ENCODE results near the gene POLR1H.

The POLR1H gene

GRCh38 chr6:30060606-30061091, 416 bp upstream of the POLR1H start:
- DNase-seq (ENCODE audit: low read depth) = no peak
- H3K4me3 ChIP-seq (ENCODE audit: low read depth, low read length) = peak overlapping the region; percentile 98

- DNase-seq (ENCODE audit: low read depth) = no peak
- H3K4me3 ChIP-seq (ENCODE audit: low read depth, low read length) = peak overlapping the region; percentile 98
Measured at GRCh38 chr6:30061858-30062458, 893 bp downstream of the POLR1H start.

GRCh38 chr6:30062471-30063178, 1.6 kb downstream of the POLR1H start:
- H3K4me3 ChIP-seq (ENCODE audit: low read depth, low read length) = peak overlapping the region; percentile 98
- DNase-seq (ENCODE audit: low read depth) = no peak

- no peak overlapping the region for H3K4me3 ChIP-seq (ENCODE audit: low read depth, low read length)
- no peak for DNase-seq (ENCODE audit: low read depth)
Measured at GRCh38 chr6:30063315-30063714, 2.2 kb downstream of the POLR1H start.

- peak overlapping the region; percentile 62 for H3K4me3 ChIP-seq (ENCODE audit: low read depth, low read length)
- no peak for DNase-seq (ENCODE audit: low read depth)
Measured at GRCh38 chr6:30066082-30066481, 5.0 kb downstream of the POLR1H start.

- peak; percentile 97 for DNase-seq (ENCODE audit: low read depth)
- H3K4me3 ChIP-seq (ENCODE audit: low read depth, low read length) = peak within 1 kb of the TSS; percentile 62
Measured at GRCh38 chr6:30066577-30067459, 5.8 kb downstream of the POLR1H start, which contains the start of gene PPP1R11. TSS of gene PPP1R11 (plus strand) at chr6:30067198. CDS start at chr6:30067411, 213 bp downstream.

GRCh38 chr6:30067460-30068139, 6.5 kb downstream of the POLR1H start:
- DNase-seq (ENCODE audit: low read depth) = no peak

GRCh38 chr6:30071081-30071818, 10.2 kb downstream of the POLR1H start:
- peak overlapping the region; percentile 31 for H3K4me3 ChIP-seq (ENCODE audit: low read depth, low read length)
- no peak for DNase-seq (ENCODE audit: low read depth)

More at GRCh38 chr6:30067460-30068139, 6.5 kb downstream of the POLR1H start:
- peak overlapping the region; percentile 62 for H3K4me3 ChIP-seq (ENCODE audit: low read depth, low read length)

GRCh38 chr6:30071858-30072257, 10.8 kb downstream of the POLR1H start:
- no peak overlapping the region for H3K4me3 ChIP-seq (ENCODE audit: low read depth, low read length)
- no peak for DNase-seq (ENCODE audit: low read depth)

GRCh38 chr6:30073489-30074235, 12.6 kb downstream of the POLR1H start:
- DNase-seq (ENCODE audit: low read depth) = no peak
- H3K4me3 ChIP-seq (ENCODE audit: low read depth, low read length) = no peak overlapping the region

- no peak for DNase-seq (ENCODE audit: low read depth)
- H3K4me3 ChIP-seq (ENCODE audit: low read depth, low read length) = peak overlapping the region; percentile 1
Measured at GRCh38 chr6:30074331-30075093, 13.4 kb downstream of the POLR1H start.

GRCh38 chr6:30075094-30075789, 14.2 kb downstream of the POLR1H start, which contains the start of gene RNF39:
TSS of gene RNF39 (minus strand) at chr6:30075769. CDS start at chr6:30075585, 184 bp downstream.
- no peak for DNase-seq (ENCODE audit: low read depth)
- H3K4me3 ChIP-seq (ENCODE audit: low read depth, low read length) = peak within 1 kb of the TSS; percentile 1

- DNase-seq (ENCODE audit: low read depth) = no peak
- no peak overlapping the region for H3K4me3 ChIP-seq (ENCODE audit: low read depth, low read length)
Measured at GRCh38 chr6:30075790-30076732, 15.0 kb downstream of the POLR1H start.

GRCh38 chr6:30077218-30077617, 16.2 kb downstream of the POLR1H start:
- no peak for DNase-seq (ENCODE audit: low read depth)
- no peak overlapping the region for H3K4me3 ChIP-seq (ENCODE audit: low read depth, low read length)

GRCh38 chr6:30087876-30088275, 26.8 kb downstream of the POLR1H start:
- no peak for DNase-seq (ENCODE audit: low read depth)
- H3K4me3 ChIP-seq (ENCODE audit: low read depth, low read length) = no peak overlapping the region
